ENCODE measurements around the gene IRF6. TPM values are rescaled to one million over a fixed set of nuclear protein-coding genes. Genes with fewer than 3 reads are reported as not detected.

IRF6 gene
- total RNA-seq, 4 donors from 2014 or later: 0.44 to 1.4 (median 1.0) TPM

DNA sequence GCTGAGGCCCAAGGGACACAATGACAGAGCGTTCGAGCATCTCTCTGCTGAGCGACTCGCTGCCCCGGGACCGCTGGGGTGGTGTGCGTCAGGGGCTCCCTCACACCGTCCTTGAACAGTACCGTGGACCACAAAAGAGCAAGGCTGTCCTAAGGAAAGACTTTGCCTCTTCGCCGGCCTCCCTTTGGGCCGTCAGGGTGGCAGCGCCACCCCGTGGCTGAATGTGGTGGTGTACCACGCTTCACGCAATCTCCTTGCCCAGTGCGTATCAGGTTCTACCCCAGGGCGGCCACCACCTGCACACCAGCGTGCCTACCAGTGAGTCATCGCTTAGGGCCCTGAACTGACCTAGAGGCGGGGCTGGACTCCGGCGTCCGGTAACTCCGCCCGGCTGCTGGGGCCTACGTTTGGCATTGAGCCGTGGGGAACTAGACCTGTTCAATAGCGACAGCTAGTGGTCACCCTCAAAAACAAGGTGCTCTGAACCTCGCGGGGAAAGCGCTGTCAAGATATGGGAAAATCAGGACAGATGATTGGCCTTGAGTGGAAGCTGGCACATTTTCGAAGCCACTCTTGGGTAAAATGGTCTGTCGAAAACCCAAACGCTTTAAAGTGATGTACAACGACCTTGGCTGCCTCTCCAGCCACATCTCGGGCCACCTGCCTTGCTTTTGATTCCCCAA, 58.2 kb downstream of the IRF6 start:
- TF ChIP-seq, protein P1, sequence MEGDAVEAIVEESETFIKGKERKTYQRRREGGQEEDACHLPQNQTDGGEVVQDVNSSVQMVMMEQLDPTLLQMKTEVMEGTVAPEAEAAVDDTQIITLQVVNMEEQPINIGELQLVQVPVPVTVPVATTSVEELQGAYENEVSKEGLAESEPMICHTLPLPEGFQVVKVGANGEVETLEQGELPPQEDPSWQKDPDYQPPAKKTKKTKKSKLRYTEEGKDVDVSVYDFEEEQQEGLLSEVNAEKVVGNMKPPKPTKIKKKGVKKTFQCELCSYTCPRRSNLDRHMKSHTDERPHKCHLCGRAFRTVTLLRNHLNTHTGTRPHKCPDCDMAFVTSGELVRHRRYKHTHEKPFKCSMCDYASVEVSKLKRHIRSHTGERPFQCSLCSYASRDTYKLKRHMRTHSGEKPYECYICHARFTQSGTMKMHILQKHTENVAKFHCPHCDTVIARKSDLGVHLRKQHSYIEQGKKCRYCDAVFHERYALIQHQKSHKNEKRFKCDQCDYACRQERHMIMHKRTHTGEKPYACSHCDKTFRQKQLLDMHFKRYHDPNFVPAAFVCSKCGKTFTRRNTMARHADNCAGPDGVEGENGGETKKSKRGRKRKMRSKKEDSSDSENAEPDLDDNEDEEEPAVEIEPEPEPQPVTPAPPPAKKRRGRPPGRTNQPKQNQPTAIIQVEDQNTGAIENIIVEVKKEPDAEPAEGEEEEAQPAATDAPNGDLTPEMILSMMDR (IDR thresholded peaks at IDR 0.05): peak in 2 of 3 donors; percentile 47 to 91
- ATAC-seq (ENCODE audit: low FRiP score) (peak; percentile 97), DNase-seq (ENCODE audit: low spot score) (peak; percentile 73)

DNA sequence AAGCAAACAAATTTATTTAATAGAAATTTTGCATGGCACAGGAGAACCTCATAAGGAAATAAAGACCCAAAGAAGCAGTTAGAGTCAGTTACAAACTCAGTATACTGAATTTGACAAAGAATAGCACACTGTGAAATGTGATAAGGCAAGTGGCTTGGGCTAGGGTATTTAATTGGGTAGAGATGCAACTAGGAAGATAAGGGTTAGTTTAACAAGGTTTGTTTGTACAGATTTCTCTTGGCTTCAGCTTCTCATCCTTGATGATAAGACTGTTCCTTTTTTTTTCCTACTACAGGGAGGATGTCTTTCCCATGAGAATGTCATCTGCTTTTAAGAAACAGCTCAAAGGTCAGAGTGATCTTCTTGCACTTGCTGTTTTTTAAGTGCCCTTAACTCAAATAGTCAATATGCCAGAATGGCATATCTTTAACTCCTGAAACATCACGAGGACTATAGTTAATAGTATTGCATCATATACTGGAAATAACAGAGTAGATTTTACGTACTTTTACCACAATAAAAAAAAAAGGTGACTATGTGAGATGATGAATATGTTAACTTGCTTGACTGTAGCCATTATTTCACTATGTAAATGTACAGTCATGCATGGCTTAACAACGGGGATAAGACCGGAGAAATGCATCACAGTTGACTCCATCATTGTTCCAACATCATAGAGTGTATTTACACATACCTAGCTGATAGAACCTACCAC, 59.3 kb downstream of the IRF6 start:
- ATAC-seq (ENCODE audit: low FRiP score): no peak
- DNase-seq (ENCODE audit: low spot score): no peak
- TF ChIP-seq, protein P1 (IDR thresholded peaks at IDR 0.05): no peak

DNA sequence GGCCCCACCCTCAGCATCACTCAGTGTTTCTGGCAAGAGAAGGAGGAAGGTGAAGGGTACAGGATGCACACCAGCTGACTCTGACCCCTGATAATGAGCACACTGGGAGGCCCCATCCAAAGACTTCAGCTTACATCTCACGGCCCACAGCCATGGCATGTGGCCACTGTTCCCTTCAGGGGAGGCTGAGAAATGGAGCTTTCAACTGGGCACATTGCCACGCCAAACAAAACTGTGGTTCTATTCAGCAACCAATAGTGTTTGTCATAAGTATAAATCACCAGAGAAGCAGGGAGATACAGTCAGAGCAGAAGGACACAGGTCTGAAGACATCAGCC, 62.8 kb downstream of the IRF6 start:
- ATAC-seq (ENCODE audit: low FRiP score) (no peak), DNase-seq (ENCODE audit: low spot score) (no peak)
- TF ChIP-seq, protein P1 (IDR thresholded peaks at IDR 0.05): no peak

DNA sequence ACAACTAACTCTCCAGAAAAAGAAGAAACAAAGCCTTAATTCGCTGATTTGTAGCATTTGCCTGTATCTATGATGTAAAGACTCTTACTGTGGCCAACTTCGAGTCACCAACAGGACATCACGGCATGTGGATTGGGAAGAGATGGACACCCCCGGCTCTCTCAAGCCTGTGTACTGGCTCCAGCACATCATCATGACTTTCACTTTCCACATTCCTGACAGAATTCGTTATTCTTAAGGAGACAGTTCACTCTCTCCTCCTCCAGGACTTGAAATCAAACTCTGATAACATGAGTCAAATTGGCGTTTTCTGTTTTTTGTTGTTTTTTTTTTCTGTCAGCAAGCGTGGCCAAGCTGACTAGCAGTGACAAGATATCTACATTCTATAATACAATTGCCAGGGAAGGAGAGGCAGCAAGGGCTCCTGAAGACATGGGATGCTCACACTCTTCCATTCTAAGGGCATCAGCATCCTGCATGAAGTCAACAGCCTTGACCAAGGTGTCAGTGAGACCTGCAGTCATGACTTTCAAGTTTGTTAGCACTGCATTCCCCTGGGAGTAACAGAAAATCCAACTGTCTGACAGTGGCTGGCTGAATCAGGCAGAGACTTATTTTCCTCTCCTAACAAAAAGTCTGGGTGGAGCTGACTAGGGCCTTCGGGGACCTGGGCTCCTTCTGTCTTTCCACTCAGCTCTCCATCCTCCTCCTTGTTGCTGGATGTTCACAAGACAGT, 63.4 kb downstream of the IRF6 start:
- no peak for DNase-seq (ENCODE audit: low spot score)
- peak; percentile 74 for ATAC-seq (ENCODE audit: low FRiP score)
- TF ChIP-seq, protein P1 (IDR thresholded peaks at IDR 0.05): no peak

DNA sequence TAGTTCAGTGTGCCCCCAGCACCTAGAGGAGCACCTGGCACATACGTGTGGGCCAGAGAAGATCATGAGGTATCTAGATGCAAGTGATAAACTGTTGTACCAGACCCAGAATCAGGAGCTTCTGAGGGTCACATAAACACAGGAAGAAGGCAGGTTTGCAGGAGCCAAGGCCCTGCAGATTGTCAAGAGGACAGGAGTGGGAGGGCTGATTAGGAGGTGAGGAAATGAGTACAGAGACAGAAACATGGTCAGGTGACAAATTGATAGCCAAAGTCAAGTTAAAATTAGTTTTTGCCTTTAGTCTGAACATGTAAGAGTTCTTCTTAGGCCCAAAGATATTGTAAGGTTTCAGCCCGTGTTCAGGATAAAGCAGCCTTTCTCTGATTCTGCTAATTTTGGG, 64.1 kb downstream of the IRF6 start:
- DNase-seq (ENCODE audit: low spot score) (no peak), ATAC-seq (ENCODE audit: low FRiP score) (no peak)
- TF ChIP-seq, protein P1 (IDR thresholded peaks at IDR 0.05): no peak

DNA sequence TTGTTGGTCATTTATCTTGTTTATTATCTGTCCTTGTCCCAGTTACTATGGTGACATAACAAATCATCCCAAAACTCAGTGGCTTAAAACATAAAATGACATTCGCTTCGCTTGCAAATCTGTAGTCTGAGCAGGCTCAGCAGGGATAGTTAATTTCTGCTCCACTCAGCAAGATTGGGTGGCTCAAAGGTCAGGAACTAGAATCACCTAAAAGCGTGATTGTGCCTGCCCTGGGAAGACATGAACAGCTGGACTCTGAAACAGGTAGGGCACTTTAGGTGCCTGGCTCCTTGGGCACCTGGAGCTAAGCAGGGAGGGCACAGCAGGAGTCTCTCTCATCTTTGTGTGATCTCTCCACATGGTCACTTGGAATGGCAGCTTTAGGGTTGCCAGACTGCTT, 64.7 kb downstream of the IRF6 start:
- ATAC-seq (ENCODE audit: low FRiP score) (no peak), DNase-seq (ENCODE audit: low spot score) (no peak)
- TF ChIP-seq, protein P1 (IDR thresholded peaks at IDR 0.05): no peak
